Gastrocnemius medialis (tissue), 4 donors: ENCODE data around the gene HOXA3.

Experiments used
- CTCF ChIP-seq, 5 experiments: fragments of 450-650 bp in 3 of 5; fragments of 200-600 bp in 2 of 5; sonication (generic) in 2 of 5; IDR thresholded peaks in 4 of 5; conservative IDR thresholded peaks in 1 of 5; 1 replicate in 4 of 5; 2 replicates in 1 of 5; pipeline ENCODE4 v1.5.1; 2016 to 2019; ENCODE audit warnings: antibody characterized with exemption in 5 of 5, mild to moderate bottlenecking in 3 of 5, moderate library complexity in 3 of 5
- POLR2A ChIP-seq, 2 donors: fragments of 450-650 bp; IDR thresholded peaks; one replicate each; pipeline ENCODE4 v1.6.1; 2017; ENCODE audit warnings: antibody characterized with exemption in 2 of 2, mild to moderate bottlenecking in 2 of 2, moderate library complexity in 2 of 2

- TF ChIP-seq POLR2A (IDR thresholded peaks at IDR 0.05) (no peak), CTCF (IDR thresholded peaks at IDR 0.05 in 4 of 5, conservative IDR thresholded peaks at IDR 0.05 in 1 of 5) (no peak)
These were observed 18.8 kb downstream of the HOXA3 start for GRCh38 chr7:27133409-27134231.
